ENCODE results near the gene DOCK9.

DNA sequence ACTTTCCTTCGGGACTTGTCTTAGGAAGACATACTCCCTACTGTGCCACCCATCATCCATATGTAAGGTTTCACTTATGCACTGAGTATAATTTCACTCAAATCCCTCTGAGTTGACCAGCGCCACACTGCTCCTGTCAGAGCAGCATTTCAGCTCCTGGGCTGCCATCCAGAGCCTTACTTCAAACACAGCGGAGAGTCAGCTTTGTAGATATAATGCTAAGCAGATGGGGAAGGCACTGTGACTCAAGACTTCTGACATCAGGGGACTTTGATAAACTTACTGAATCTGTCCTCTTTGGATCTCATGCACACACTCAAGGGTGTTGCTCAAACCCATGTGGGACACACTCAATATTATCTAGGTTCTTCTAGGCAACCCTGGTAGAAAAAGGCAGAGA is 34.9 kb downstream of the DOCK9 start:
- TF ChIP-seq, protein P1, sequence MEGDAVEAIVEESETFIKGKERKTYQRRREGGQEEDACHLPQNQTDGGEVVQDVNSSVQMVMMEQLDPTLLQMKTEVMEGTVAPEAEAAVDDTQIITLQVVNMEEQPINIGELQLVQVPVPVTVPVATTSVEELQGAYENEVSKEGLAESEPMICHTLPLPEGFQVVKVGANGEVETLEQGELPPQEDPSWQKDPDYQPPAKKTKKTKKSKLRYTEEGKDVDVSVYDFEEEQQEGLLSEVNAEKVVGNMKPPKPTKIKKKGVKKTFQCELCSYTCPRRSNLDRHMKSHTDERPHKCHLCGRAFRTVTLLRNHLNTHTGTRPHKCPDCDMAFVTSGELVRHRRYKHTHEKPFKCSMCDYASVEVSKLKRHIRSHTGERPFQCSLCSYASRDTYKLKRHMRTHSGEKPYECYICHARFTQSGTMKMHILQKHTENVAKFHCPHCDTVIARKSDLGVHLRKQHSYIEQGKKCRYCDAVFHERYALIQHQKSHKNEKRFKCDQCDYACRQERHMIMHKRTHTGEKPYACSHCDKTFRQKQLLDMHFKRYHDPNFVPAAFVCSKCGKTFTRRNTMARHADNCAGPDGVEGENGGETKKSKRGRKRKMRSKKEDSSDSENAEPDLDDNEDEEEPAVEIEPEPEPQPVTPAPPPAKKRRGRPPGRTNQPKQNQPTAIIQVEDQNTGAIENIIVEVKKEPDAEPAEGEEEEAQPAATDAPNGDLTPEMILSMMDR (IDR thresholded peaks at IDR 0.05; ENCODE audit: low read length), result no peak
- TF ChIP-seq EZH2 (IDR thresholded peaks at IDR 0.05; ENCODE audit: borderline replicate concordance, low read length), result no peak
